ENCODE data around the gene SLC38A2. TPM values are rescaled to one million over a fixed set of nuclear protein-coding genes. Genes with fewer than 3 reads are reported as not detected.

Gene SLC38A2
- total and polyA plus RNA-seq, 2 donors (not counting 1 experiment from before 2014, with no cell fraction given): 61.6 to 202 TPM

DNA sequence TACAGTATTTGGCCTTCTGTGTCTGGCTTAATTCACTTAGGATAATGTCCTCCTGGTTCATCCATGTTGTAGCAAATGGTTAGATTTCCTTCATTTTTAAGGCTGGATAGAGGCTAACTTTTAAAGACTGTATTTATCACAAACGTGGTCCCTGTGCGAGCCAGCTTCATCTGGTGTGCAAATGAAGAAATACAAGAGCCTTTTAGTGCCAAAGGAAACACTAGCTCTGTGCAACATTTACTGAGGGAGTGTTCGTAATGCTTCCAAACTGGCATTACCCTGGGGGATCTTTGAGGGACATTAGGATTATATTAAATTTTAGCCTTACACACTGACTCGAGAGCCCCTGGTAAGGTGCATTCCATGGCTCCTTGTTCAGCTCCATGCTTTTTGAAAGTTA lies 43.0 kb upstream of the SLC38A2 start:
- Mint-ChIP-seq H3K9me3 (ENCODE audit: insufficient read depth) (peaks cover 4% of the 10 kb centered on the region), H3K4me3 (no peak overlapping the region), H3K4me1 (no peaks in the 10 kb centered on the region), H3K27me3 (no peaks in the 10 kb centered on the region), H3K27ac (no peak overlapping the region)
- POLR2A ChIA-PET: no interaction called here
- H3K9me3 ChIP-seq (ENCODE audit: control extremely low read depth in 1 of 3, control insufficient read depth in 2 of 3, insufficient read depth in 1 of 3, low read length in 2 of 3): no peaks in the 10 kb centered on the region
- DNase-seq (no peak), ATAC-seq (ENCODE audit: low read depth) (no peak)
- no peaks in the 10 kb centered on the region for H3K27me3 ChIP-seq (replicated peaks in 1 of 4; ENCODE audit: control extremely low read depth in 1 of 4, control insufficient read depth in 3 of 4, insufficient read depth in 4 of 4, low read length in 3 of 4)
- H3K79me2 ChIP-seq (ENCODE audit: control insufficient read depth, insufficient read depth, low read length): peaks cover 4% of the 10 kb centered on the region
- 90% methylated on average over 2 of the region's 4 CpGs for WGBS (ENCODE audit: insufficient coverage)
- no peak overlapping the region for H3K9ac ChIP-seq (ENCODE audit: low read length)
- intact Hi-C loops (cut with micrococcal nuclease): no loop called here
- H3K4me3 ChIP-seq (ENCODE audit: control extremely low read depth in 1 of 5, extremely low read depth in 1 of 5, insufficient read depth in 1 of 5, low read depth in 2 of 5, low read length in 4 of 5): no peak overlapping the region
- peaks cover 3 to 4% of the 10 kb centered on the region in 2 experiments for H3K36me3 ChIP-seq (replicated peaks in 1 of 2; ENCODE audit: control extremely low read depth in 1 of 2, control insufficient read depth in 1 of 2, extremely low read depth in 1 of 2, insufficient read depth in 2 of 2, low read length in 1 of 2)
- no peak overlapping the region for H3K4me2 ChIP-seq (replicated peaks; ENCODE audit: low read depth, low read length, poor library complexity, severe bottlenecking)
- CTCF ChIA-PET: interaction anchor here (0.8 kb wide), 1 partner anchor 33 kb away, joined by 3 read pairs; no protein-coding TSS in a partner anchor
- no peaks in the 10 kb centered on the region for H4K20me1 ChIP-seq (ENCODE audit: control insufficient read depth, insufficient read depth, low read length, poor library complexity, severe bottlenecking)
- no peak for TF ChIP-seq EZH2 (IDR thresholded peaks at IDR 0.05; ENCODE audit: borderline replicate concordance, insufficient read depth, low read depth, low read length, poor library complexity, severe bottlenecking)
- TF ChIP-seq, protein P1, sequence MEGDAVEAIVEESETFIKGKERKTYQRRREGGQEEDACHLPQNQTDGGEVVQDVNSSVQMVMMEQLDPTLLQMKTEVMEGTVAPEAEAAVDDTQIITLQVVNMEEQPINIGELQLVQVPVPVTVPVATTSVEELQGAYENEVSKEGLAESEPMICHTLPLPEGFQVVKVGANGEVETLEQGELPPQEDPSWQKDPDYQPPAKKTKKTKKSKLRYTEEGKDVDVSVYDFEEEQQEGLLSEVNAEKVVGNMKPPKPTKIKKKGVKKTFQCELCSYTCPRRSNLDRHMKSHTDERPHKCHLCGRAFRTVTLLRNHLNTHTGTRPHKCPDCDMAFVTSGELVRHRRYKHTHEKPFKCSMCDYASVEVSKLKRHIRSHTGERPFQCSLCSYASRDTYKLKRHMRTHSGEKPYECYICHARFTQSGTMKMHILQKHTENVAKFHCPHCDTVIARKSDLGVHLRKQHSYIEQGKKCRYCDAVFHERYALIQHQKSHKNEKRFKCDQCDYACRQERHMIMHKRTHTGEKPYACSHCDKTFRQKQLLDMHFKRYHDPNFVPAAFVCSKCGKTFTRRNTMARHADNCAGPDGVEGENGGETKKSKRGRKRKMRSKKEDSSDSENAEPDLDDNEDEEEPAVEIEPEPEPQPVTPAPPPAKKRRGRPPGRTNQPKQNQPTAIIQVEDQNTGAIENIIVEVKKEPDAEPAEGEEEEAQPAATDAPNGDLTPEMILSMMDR (IDR thresholded peaks at IDR 0.05): no peak
- H3K4me1 ChIP-seq (ENCODE audit: control insufficient read depth in 2 of 2, insufficient read depth in 2 of 2, low read length in 2 of 2): no peaks in the 10 kb centered on the region
- no peak overlapping the region for H2AFZ ChIP-seq (ENCODE audit: insufficient read depth, low read depth, low read length, poor library complexity, severe bottlenecking)
- no peak overlapping the region for H3K27ac ChIP-seq (ENCODE audit: low read length in 2 of 2)

DNA sequence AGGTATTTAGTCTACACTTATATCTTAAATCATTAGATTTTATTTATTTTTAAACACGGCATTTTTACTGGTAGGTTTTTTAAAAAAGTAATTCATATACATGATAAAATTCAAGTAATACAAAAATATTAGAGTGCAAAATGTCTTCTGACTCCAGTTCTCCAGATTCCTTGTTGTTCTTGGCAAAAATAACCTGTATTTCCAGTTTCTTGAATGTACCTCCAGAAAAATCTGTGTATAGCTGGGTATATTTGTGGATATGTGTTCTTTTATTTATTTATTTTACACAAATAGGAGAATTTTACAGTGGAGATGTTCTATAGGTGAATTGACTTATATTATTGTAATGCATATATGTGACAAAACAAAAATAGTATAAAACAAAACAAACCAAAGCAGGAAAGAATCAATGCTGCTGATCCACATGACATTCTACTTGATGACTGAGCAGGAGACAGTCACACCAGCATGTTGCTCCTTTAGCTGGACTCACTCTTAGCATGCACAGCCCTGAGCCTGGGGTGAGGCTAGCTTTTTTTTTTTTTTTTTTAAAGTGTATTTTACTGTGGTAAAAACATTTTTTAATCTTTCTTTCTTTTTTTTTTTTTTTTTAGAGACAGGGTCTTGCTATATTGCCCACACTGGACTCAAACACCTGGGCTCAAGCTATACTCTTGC lies 42.2 kb upstream of the SLC38A2 start:
- Histone ChIP-seq H3K27ac (ENCODE audit: low read length in 2 of 2) (no peak overlapping the region), H2AFZ (ENCODE audit: insufficient read depth, low read depth, low read length, poor library complexity, severe bottlenecking) (no peak overlapping the region), H3K9ac (ENCODE audit: low read length) (no peak overlapping the region), H3K4me2 (replicated peaks; ENCODE audit: low read depth, low read length, poor library complexity, severe bottlenecking) (no peak overlapping the region), H3K4me1 (ENCODE audit: control insufficient read depth in 2 of 2, insufficient read depth in 2 of 2, low read length in 2 of 2) (no peaks in the 10 kb centered on the region), H3K27me3 (replicated peaks in 1 of 4; ENCODE audit: control extremely low read depth in 1 of 4, control insufficient read depth in 3 of 4, insufficient read depth in 4 of 4, low read length in 3 of 4) (no peaks in the 10 kb centered on the region), H3K36me3 (replicated peaks in 1 of 2; ENCODE audit: control extremely low read depth in 1 of 2, control insufficient read depth in 1 of 2, extremely low read depth in 1 of 2, insufficient read depth in 2 of 2, low read length in 1 of 2) (peaks cover 3 to 4% of the 10 kb centered on the region in 2 experiments), H3K4me3 (ENCODE audit: control extremely low read depth in 1 of 5, extremely low read depth in 1 of 5, insufficient read depth in 1 of 5, low read depth in 2 of 5, low read length in 4 of 5) (no peak overlapping the region), H3K9me3 (ENCODE audit: control extremely low read depth in 1 of 3, control insufficient read depth in 2 of 3, insufficient read depth in 1 of 3, low read length in 2 of 3) (no peaks in the 10 kb centered on the region), H3K79me2 (ENCODE audit: control insufficient read depth, insufficient read depth, low read length) (peaks cover 4% of the 10 kb centered on the region), H4K20me1 (ENCODE audit: control insufficient read depth, insufficient read depth, low read length, poor library complexity, severe bottlenecking) (no peaks in the 10 kb centered on the region)
- intact Hi-C loops (cut with micrococcal nuclease): no loop called here
- H3K4me1 Mint-ChIP-seq: no peaks in the 10 kb centered on the region
- no peak overlapping the region for H3K4me3 Mint-ChIP-seq
- no peak overlapping the region for H3K27ac Mint-ChIP-seq
- H3K9me3 Mint-ChIP-seq (ENCODE audit: insufficient read depth): peaks cover under 1% of the 10 kb centered on the region
- ATAC-seq (ENCODE audit: low read depth) (no peak), DNase-seq (no peak)
- H3K27me3 Mint-ChIP-seq: no peaks in the 10 kb centered on the region
- TF ChIP-seq, protein P1 (IDR thresholded peaks at IDR 0.05): no peak
- no peak for TF ChIP-seq EZH2 (IDR thresholded peaks at IDR 0.05; ENCODE audit: borderline replicate concordance, insufficient read depth, low read depth, low read length, poor library complexity, severe bottlenecking)
- POLR2A ChIA-PET: no interaction called here
- WGBS (ENCODE audit: insufficient coverage): no CpG with 5 or more reads among the region's 1 CpG
- CTCF ChIA-PET: interaction anchor here (0.6 kb wide), 1 partner anchor 60 kb away, joined by 3 read pairs; no protein-coding TSS in a partner anchor
